ENCODE results near the gene SDR9C7.

The SDR9C7 gene

GRCh38 chr12:56877195-56878009 is 56.8 kb downstream of the SDR9C7 start:
- no peak for DNase-seq (ENCODE audit: low read depth, low spot score)

- no peak for DNase-seq (ENCODE audit: low read depth, low spot score)
These were observed 59.4 kb downstream of the SDR9C7 start for GRCh38 chr12:56874821-56875220.

- no peak for DNase-seq (ENCODE audit: low read depth, low spot score)
These were observed 60.8 kb downstream of the SDR9C7 start for GRCh38 chr12:56873382-56873781.
